GM23338 (cell line): ENCODE results near the gene ASB5. TPM values are rescaled to one million over a fixed set of nuclear protein-coding genes. Genes with fewer than 3 reads are reported as not detected.

ENCODE experiments used
- ATAC-seq: fragments of 200-7000 bp; cut with Tn5 transposase; 3 replicates; pipeline ENCODE4 v1.9.1; 2020
- DNase-seq: peaks from one replicate; pipeline ENCODE4 v3.0.0-alpha.2; 2015; ENCODE audit warnings: low spot score
- H2AFZ ChIP-seq: fragments of 200-600 bp; sonication (generic); 2 replicates; pipeline ENCODE4 v1.8.0; 2016; ENCODE audit warnings: antibody characterized with exemption, mild to moderate bottlenecking, moderate library complexity
- H3F3A ChIP-seq: fragments of 200-600 bp; sonication (generic); replicated peaks from 2 replicates; pipeline ENCODE4 v1.8.0; 2017; ENCODE audit warnings: antibody characterized with exemption, mixed run types, low read depth
- H3K27ac ChIP-seq: fragments of 200-600 bp; sonication (generic); 2 replicates; pipeline ENCODE4 v1.6.1; 2016; ENCODE audit warnings: low read depth
- H3K27me3 ChIP-seq: fragments of 200-600 bp; sonication (generic); 2 replicates; pipeline ENCODE4 v1.8.0; 2016; ENCODE audit warnings: mild to moderate bottlenecking, mixed run types, moderate library complexity; ENCODE audit not compliant: insufficient read depth
- H3K36me3 ChIP-seq: fragments of 200-600 bp; sonication (generic); 2 replicates; pipeline ENCODE4 v1.8.0; 2016; ENCODE audit warnings: mild to moderate bottlenecking; ENCODE audit not compliant: insufficient read depth
- H3K4me1 ChIP-seq: fragments of 200-600 bp; sonication (generic); 2 replicates; pipeline ENCODE4 v1.8.0; 2016; ENCODE audit warnings: mild to moderate bottlenecking, moderate library complexity; ENCODE audit not compliant: insufficient read depth
- H3K4me2 ChIP-seq: fragments of 200-600 bp; sonication (generic); 2 replicates; pipeline ENCODE4 v1.7.1; 2017; ENCODE audit warnings: mixed run types
- H3K4me3 ChIP-seq: fragments of 200-600 bp; sonication (generic); 2 replicates; pipeline ENCODE4 v1.6.1; 2016; ENCODE audit warnings: mixed run types
- H3K79me2 ChIP-seq: fragments of 200-600 bp; sonication (generic); replicated peaks from 2 replicates; pipeline ENCODE4 v1.8.0; 2017; ENCODE audit warnings: mild to moderate bottlenecking; ENCODE audit not compliant: insufficient read depth
- H3K9me2 ChIP-seq: fragments of 200-600 bp; sonication (generic); 2 replicates; pipeline ENCODE4 v1.8.0; 2017; ENCODE audit not compliant: insufficient read depth
- H4K20me1 ChIP-seq: fragments of 200-600 bp; sonication (generic); replicated peaks from 2 replicates; pipeline ENCODE4 v1.8.0; 2017; ENCODE audit warnings: mild to moderate bottlenecking; ENCODE audit not compliant: insufficient read depth
- H3K27ac Mint-ChIP-seq: 2 replicates; pipeline ENCODE4 v1.8.0; 2020; ENCODE audit warnings: inconsistent platforms, mild to moderate bottlenecking, moderate library complexity, mixed read lengths
- H3K27me3 Mint-ChIP-seq: 3 replicates; pipeline ENCODE4 v1.8.0; 2022; ENCODE audit warnings: low read depth, mild to moderate bottlenecking, moderate library complexity, mixed read lengths, inconsistent platforms; ENCODE audit not compliant: insufficient read depth, poor library complexity
- H3K36me3 Mint-ChIP-seq: 3 replicates; pipeline ENCODE4 v1.8.0; 2021; ENCODE audit warnings: low read depth, mild to moderate bottlenecking, inconsistent platforms, moderate library complexity, mixed read lengths
- H3K4me1 Mint-ChIP-seq: 3 replicates; pipeline ENCODE4 v1.8.0; 2020; ENCODE audit warnings: mild to moderate bottlenecking, inconsistent platforms, mixed read lengths
- H3K4me3 Mint-ChIP-seq: 3 replicates; pipeline ENCODE4 v1.8.0; 2021; ENCODE audit warnings: moderate library complexity, mild to moderate bottlenecking, inconsistent platforms, mixed read lengths
- H3K9me3 Mint-ChIP-seq: 3 replicates; pipeline ENCODE4 v1.8.0; 2020; ENCODE audit warnings: moderate library complexity, mild to moderate bottlenecking, inconsistent platforms, mixed read lengths
- CTCF ChIP-seq, 2 experiments: fragments of 200-600 bp in 1 of 2; sonication (generic) in 1 of 2; conservative IDR thresholded peaks; 2 replicates each; pipeline versions ENCODE4 v1.5.1 to v1.6.1; 2016 to 2017; ENCODE audit warnings: antibody characterized with exemption in 2 of 2, low read depth in 2 of 2, mild to moderate bottlenecking in 2 of 2, moderate library complexity in 1 of 2
- ETS1 ChIP-seq: IDR thresholded peaks from 2 replicates; pipeline ENCODE4 v1.6.1; 2016; ENCODE audit warnings: antibody characterized with exemption
- EZH2 ChIP-seq: fragments of 200-600 bp; sonication (generic); IDR thresholded peaks from one replicate; pipeline ENCODE4 v1.8.0; 2017; ENCODE audit warnings: antibody characterized with exemption, mild to moderate bottlenecking, low read depth; ENCODE audit not compliant: unreplicated experiment
- EZH2phosphoT487 ChIP-seq: fragments of 200-600 bp; sonication (generic); IDR thresholded peaks from one replicate; pipeline ENCODE4 v1.8.1; 2018; ENCODE audit warnings: antibody characterized with exemption; ENCODE audit not compliant: unreplicated experiment
- JUNB ChIP-seq: IDR thresholded peaks from one replicate; pipeline ENCODE4 v1.6.1; 2016; ENCODE audit warnings: antibody characterized with exemption; ENCODE audit not compliant: unreplicated experiment
- NANOG ChIP-seq: IDR thresholded peaks from 2 replicates; pipeline ENCODE4 v1.6.1; 2016; ENCODE audit warnings: antibody characterized with exemption, borderline replicate concordance
- REST ChIP-seq: IDR thresholded peaks from one replicate; pipeline ENCODE4 v1.6.1; 2018; ENCODE audit warnings: antibody characterized with exemption; ENCODE audit not compliant: unreplicated experiment
- STAT1 ChIP-seq: IDR thresholded peaks from one replicate; pipeline ENCODE4 v1.6.1; 2016; ENCODE audit warnings: antibody characterized with exemption; ENCODE audit not compliant: unreplicated experiment
- ZNF114 ChIP-seq: fragments of 250-450 bp; sonication (Bioruptor Pico); IDR thresholded peaks from 2 replicates; pipeline ENCODE4 v1.5.0; 2020; ENCODE audit warnings: mild to moderate bottlenecking, moderate library complexity
- ZNF331 ChIP-seq: fragments of 250-450 bp; sonication (Bioruptor Pico); IDR thresholded peaks from 2 replicates; pipeline ENCODE4 v1.5.0; 2020; ENCODE audit warnings: low read depth, mild to moderate bottlenecking, moderate library complexity
- polyA plus RNA-seq: library from polyadenylated mRNA; unstranded; fragments of >200 nt; fragmentation: Nextera tagmentation; extraction: Ambion mirVana; gene quantifications from 2 replicates; pipeline ENCODE4 v1.2.1, GENCODE V29; 2016
- total RNA-seq: library from RNA; depleted of rRNA; stranded (reverse); fragments of >200 nt; shearing (Covaris generic); gene quantifications from 2 replicates; pipeline ENCODE4 v1.2.3, GENCODE V29; 2014

Gene ASB5
- total and polyA plus RNA-seq, 2 experiments from 2014 or later = not detected

GRCh38 chr4:176276710-176277109 is 7.7 kb upstream of the ASB5 start:
- peaks cover 7% of the 10 kb centered on the region for H3K4me1 Mint-ChIP-seq
- no peaks in the 10 kb centered on the region for H3K9me3 Mint-ChIP-seq
- no peak overlapping the region for H3K27ac Mint-ChIP-seq
- no peaks in the 10 kb centered on the region for H3K36me3 Mint-ChIP-seq
- no peak overlapping the region for H3K4me3 ChIP-seq
- H3K36me3 ChIP-seq = no peaks in the 10 kb centered on the region
- DNase-seq (no peak), ATAC-seq (no peak)
- no peaks in the 10 kb centered on the region for H3F3A ChIP-seq
- H2AFZ ChIP-seq = peak overlapping the region; percentile 88; the same call in 1 of the 2 replicates
- H3K4me3 Mint-ChIP-seq = no peak overlapping the region
- no peak for TF ChIP-seq STAT1
- no peaks in the 10 kb centered on the region for H3K27me3 Mint-ChIP-seq
- no peaks in the 10 kb centered on the region for H3K27me3 ChIP-seq
- H3K27ac ChIP-seq = no peak overlapping the region
- H3K4me1 ChIP-seq = no peaks in the 10 kb centered on the region
- no peaks in the 10 kb centered on the region for H4K20me1 ChIP-seq
- no peaks in the 10 kb centered on the region for H3K79me2 ChIP-seq
- H3K9me2 ChIP-seq = no peaks in the 10 kb centered on the region
- no peak overlapping the region for H3K4me2 ChIP-seq

GRCh38 chr4:176274441-176274840 is 5.4 kb upstream of the ASB5 start:
- H3K27ac ChIP-seq = no peak overlapping the region
- Mint-ChIP-seq H3K36me3 (no peaks in the 10 kb centered on the region), H3K4me1 (peaks cover 7% of the 10 kb centered on the region), H3K9me3 (no peaks in the 10 kb centered on the region), H3K27ac (no peak overlapping the region), H3K27me3 (no peaks in the 10 kb centered on the region), H3K4me3 (no peak overlapping the region)
- H3F3A ChIP-seq = no peaks in the 10 kb centered on the region
- H3K27me3 ChIP-seq = no peaks in the 10 kb centered on the region
- H3K4me1 ChIP-seq = no peaks in the 10 kb centered on the region
- DNase-seq (no peak), ATAC-seq (no peak)
- H3K36me3 ChIP-seq = no peaks in the 10 kb centered on the region
- H3K9me2 ChIP-seq = no peaks in the 10 kb centered on the region
- no peaks in the 10 kb centered on the region for H3K79me2 ChIP-seq
- no peak overlapping the region for H2AFZ ChIP-seq
- H4K20me1 ChIP-seq = no peaks in the 10 kb centered on the region
- no peak overlapping the region for H3K4me3 ChIP-seq
- no peak overlapping the region for H3K4me2 ChIP-seq
- TF ChIP-seq STAT1 (no peak), ETS1 (no peak), EZH2 (no peak), REST (no peak), JUNB (no peak), NANOG (no peak), ZNF331 (CRISPR knock-in tag) (no peak), EZH2phosphoT487 (no peak), CTCF (conservative IDR thresholded peaks at IDR 0.05; ENCODE audit: low read depth in 2 of 2) (no peak), ZNF114 (no peak)
